Activated CD4-positive, CD25-positive, alpha-beta regulatory T cell treated with anti-CD3 and anti-CD28 coated beads, Interleukin-2, amount 50 U/mL, for 16 hours (primary cell): ENCODE results near the gene KAT2A.
A peak's percentile ranks its signal among the peaks of the same experiment; 100 is the strongest.

Experiments
- DNase-seq: peaks from one replicate; pipeline ENCODE4 v3.0.0-alpha.2; 2020; ENCODE audit warnings: low read depth, low spot score

Gene KAT2A

GRCh38 chr17:42135664-42136653 lies 14.8 kb upstream of the KAT2A start:
- no peak for DNase-seq

- no peak for DNase-seq
Observed at GRCh38 chr17:42135151-42135550, 14.0 kb upstream of the KAT2A start.

- no peak for DNase-seq
Observed at GRCh38 chr17:42133461-42134041, 12.4 kb upstream of the KAT2A start.

- no peak for DNase-seq
Observed at GRCh38 chr17:42132941-42133340, 11.8 kb upstream of the KAT2A start.

GRCh38 chr17:42131981-42132432 lies 10.8 kb upstream of the KAT2A start:
- DNase-seq: no peak

GRCh38 chr17:42131232-42131631 lies 10.1 kb upstream of the KAT2A start:
- DNase-seq: no peak

GRCh38 chr17:42130310-42130936 lies 9.3 kb upstream of the KAT2A start:
- no peak for DNase-seq

- no peak for DNase-seq
Observed at GRCh38 chr17:42129109-42129837, 8.1 kb upstream of the KAT2A start.

GRCh38 chr17:42127414-42127813 lies 6.2 kb upstream of the KAT2A start:
- DNase-seq: no peak

GRCh38 chr17:42126836-42127235 lies 5.7 kb upstream of the KAT2A start:
- no peak for DNase-seq

GRCh38 chr17:42125565-42125964 lies 4.4 kb upstream of the KAT2A start:
- no peak for DNase-seq

GRCh38 chr17:42124256-42124655 lies 3.1 kb upstream of the KAT2A start:
- no peak for DNase-seq

GRCh38 chr17:42122371-42123303 lies 1.5 kb upstream of the KAT2A start, which contains the start of gene HSPB9:
Gene HSPB9, plus strand, starts transcription at chr17:42122804. Its CDS starts 47 bp downstream, at chr17:42122851.
- no peak for DNase-seq

- no peak for DNase-seq
Observed at GRCh38 chr17:42120161-42120769, 902 bp downstream of the KAT2A start.

- no peak for DNase-seq
Observed at GRCh38 chr17:42119301-42119700, 1.9 kb downstream of the KAT2A start.

GRCh38 chr17:42118545-42118944 lies 2.6 kb downstream of the KAT2A start:
- no peak for DNase-seq

- no peak for DNase-seq
Observed at GRCh38 chr17:42118126-42118510, 3.0 kb downstream of the KAT2A start.

- DNase-seq: no peak
Observed at GRCh38 chr17:42117397-42118125, 3.6 kb downstream of the KAT2A start.

- peak; percentile 75 for DNase-seq
Observed at GRCh38 chr17:42116705-42117396, 4.3 kb downstream of the KAT2A start.
